ENCODE data around the gene ZBTB42. TPM values are rescaled to one million over a fixed set of nuclear protein-coding genes. Genes with fewer than 3 reads are reported as not detected.

The ZBTB42 gene
- total RNA-seq, 1 experiment from 2014 or later: 1.0 TPM

- peaks cover 5% of the 10 kb centered on the region for H3K36me3 Mint-ChIP-seq (ENCODE audit: insufficient read depth, unreplicated experiment)
- CTCF ChIA-PET: interaction anchor here (0.9 to 1.7 kb wide), 3 partner anchors 49 to 52 kb away, joined by 3 to 7 read pairs (median 7); no protein-coding TSS in a partner anchor
- POLR2A ChIA-PET: interaction anchor here (0.7 to 1.2 kb wide), 4 partner anchors 17 to 65 kb away, joined by 3 to 5 read pairs (median 4); partner anchors contain the start of genes AKT1, SIVA1 and ZBTB42
- no peaks in the 10 kb centered on the region for H3K9me3 Mint-ChIP-seq (ENCODE audit: unreplicated experiment)
- no TSS peak for BruUV-seq (replicated peaks)
- intact Hi-C loops (cut with micrococcal nuclease): no loop called here
- H3K27me3 Mint-ChIP-seq (ENCODE audit: insufficient read depth, unreplicated experiment): no peaks in the 10 kb centered on the region
- no peak for DNase-seq (ENCODE audit: unreplicated experiment)
- peak overlapping the region; percentile 93 for H3K4me3 Mint-ChIP-seq (ENCODE audit: unreplicated experiment)
- TF ChIP-seq CTCF (IDR thresholded peaks at IDR 0.05; ENCODE audit: unreplicated experiment): no peak
- H3K4me1 Mint-ChIP-seq (ENCODE audit: insufficient read depth, unreplicated experiment): peaks cover 10% of the 10 kb centered on the region
- H3K27ac Mint-ChIP-seq (ENCODE audit: low read depth, unreplicated experiment): no peak overlapping the region
Measured at GRCh38 chr14:104817930-104818713, 17.2 kb downstream of the ZBTB42 start.

DNA sequence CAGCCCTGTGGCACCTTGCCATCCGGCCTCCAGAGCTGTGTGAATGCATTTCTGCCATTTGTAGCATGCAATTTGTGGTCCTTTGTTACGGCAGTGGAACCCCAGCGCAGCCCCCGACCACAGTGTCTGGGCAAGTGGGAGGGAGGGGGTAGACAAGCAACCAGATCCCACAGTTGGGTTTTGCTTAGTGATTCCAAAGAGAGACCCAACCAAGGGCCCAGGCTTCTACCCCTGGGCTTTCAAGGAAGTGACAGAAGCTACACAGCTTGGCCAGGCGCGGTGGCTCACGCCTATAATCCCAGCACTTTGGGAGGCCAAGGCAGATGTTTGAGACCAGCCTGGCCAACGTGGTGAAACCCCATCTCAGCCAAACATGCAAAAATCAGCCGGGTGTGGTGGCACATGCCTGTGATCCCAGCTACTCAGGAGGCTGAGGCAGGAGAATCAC, 17.8 kb downstream of the ZBTB42 start:
- ChIA-PET POLR2A (interaction anchor here (0.7 to 1.2 kb wide), 4 partner anchors 14 to 66 kb away, joined by 3 to 5 read pairs (median 3); partner anchors contain the start of gene SIVA1), CTCF (interaction anchor here (0.9 to 1.7 kb wide), 2 partner anchors 50 to 52 kb away, joined by 3 to 7 read pairs; no protein-coding TSS in a partner anchor)
- H3K36me3 Mint-ChIP-seq (ENCODE audit: insufficient read depth, unreplicated experiment): peaks cover 5% of the 10 kb centered on the region
- H3K27ac Mint-ChIP-seq (ENCODE audit: low read depth, unreplicated experiment): no peak overlapping the region
- H3K9me3 Mint-ChIP-seq (ENCODE audit: unreplicated experiment): no peaks in the 10 kb centered on the region
- intact Hi-C loops (cut with micrococcal nuclease): no loop called here
- no peak overlapping the region for H3K4me3 Mint-ChIP-seq (ENCODE audit: unreplicated experiment)
- no peak for DNase-seq (ENCODE audit: unreplicated experiment)
- H3K4me1 Mint-ChIP-seq (ENCODE audit: insufficient read depth, unreplicated experiment): peaks cover 9% of the 10 kb centered on the region
- H3K27me3 Mint-ChIP-seq (ENCODE audit: insufficient read depth, unreplicated experiment): peaks cover under 1% of the 10 kb centered on the region
- no peak for TF ChIP-seq CTCF (IDR thresholded peaks at IDR 0.05; ENCODE audit: unreplicated experiment)
- BruUV-seq (replicated peaks): no TSS peak

GRCh38 chr14:104819361-104819781, 18.5 kb downstream of the ZBTB42 start:
- no TSS peak for BruUV-seq (replicated peaks)
- Mint-ChIP-seq H3K9me3 (ENCODE audit: unreplicated experiment) (peaks cover 5% of the 10 kb centered on the region), H3K36me3 (ENCODE audit: insufficient read depth, unreplicated experiment) (peaks cover 6% of the 10 kb centered on the region), H3K27me3 (ENCODE audit: insufficient read depth, unreplicated experiment) (peaks cover 7% of the 10 kb centered on the region), H3K4me1 (ENCODE audit: insufficient read depth, unreplicated experiment) (peaks cover 2% of the 10 kb centered on the region), H3K27ac (ENCODE audit: low read depth, unreplicated experiment) (no peak overlapping the region), H3K4me3 (ENCODE audit: unreplicated experiment) (no peak overlapping the region)
- TF ChIP-seq CTCF (IDR thresholded peaks at IDR 0.05; ENCODE audit: unreplicated experiment): no peak
- ChIA-PET POLR2A (interaction anchor here (0.7 to 1.1 kb wide), 3 partner anchors 14 to 43 kb away, joined by 3 read pairs; no protein-coding TSS in a partner anchor), CTCF (interaction anchor here (0.9 to 1.7 kb wide), 2 partner anchors 51 to 53 kb away, joined by 3 to 7 read pairs; no protein-coding TSS in a partner anchor)
- intact Hi-C loops (cut with micrococcal nuclease): no loop called here
- no peak for DNase-seq (ENCODE audit: unreplicated experiment)

DNA sequence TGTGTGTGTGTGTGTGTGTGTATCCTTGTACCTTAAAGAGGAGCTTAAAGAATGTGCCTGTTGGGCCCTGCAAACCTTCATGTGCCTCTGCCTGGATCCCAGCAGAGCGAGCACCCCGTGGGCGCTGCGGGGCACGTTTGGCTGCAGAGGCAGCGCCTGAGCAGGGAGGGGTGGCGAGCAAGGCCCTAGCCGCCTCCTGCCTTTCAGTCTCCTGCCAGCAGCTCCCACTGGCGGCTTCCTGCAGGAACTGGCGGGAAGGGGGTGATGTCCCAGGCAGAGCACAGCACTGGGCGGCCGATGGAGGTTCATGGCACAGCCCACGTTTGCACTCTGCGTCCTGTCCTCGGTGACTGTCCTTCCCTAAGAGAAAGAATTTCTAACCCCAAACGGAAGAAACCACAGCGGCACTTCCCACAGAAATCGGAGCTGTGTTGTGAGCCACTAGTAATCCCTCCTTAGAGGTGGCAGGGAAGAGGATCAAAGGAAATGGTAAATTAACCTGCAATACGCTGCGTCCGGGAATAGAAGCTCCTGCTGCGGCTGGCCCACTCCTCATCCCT, 19.8 kb downstream of the ZBTB42 start:
- no TSS peak for BruUV-seq (replicated peaks)
- peak; percentile 17 for TF ChIP-seq CTCF (IDR thresholded peaks at IDR 0.05; ENCODE audit: unreplicated experiment)
- H3K27ac Mint-ChIP-seq (ENCODE audit: low read depth, unreplicated experiment): no peak overlapping the region
- peaks cover 11% of the 10 kb centered on the region for H3K36me3 Mint-ChIP-seq (ENCODE audit: insufficient read depth, unreplicated experiment)
- intact Hi-C loops (cut with micrococcal nuclease): loop anchor here (1.0 kb wide), 1 partner anchor 52 kb away; no protein-coding TSS in a partner anchor
- peaks cover 17% of the 10 kb centered on the region for H3K27me3 Mint-ChIP-seq (ENCODE audit: insufficient read depth, unreplicated experiment)
- CTCF ChIA-PET: interaction anchor here (0.7 to 3.0 kb wide), 3 partner anchors 9 to 98 kb away, joined by 3 to 16 read pairs (median 4); no protein-coding TSS in a partner anchor
- H3K4me1 Mint-ChIP-seq (ENCODE audit: insufficient read depth, unreplicated experiment): no peaks in the 10 kb centered on the region
- H3K4me3 Mint-ChIP-seq (ENCODE audit: unreplicated experiment): no peak overlapping the region
- peak; percentile 37 for DNase-seq (ENCODE audit: unreplicated experiment)
- H3K9me3 Mint-ChIP-seq (ENCODE audit: unreplicated experiment): peaks cover 12% of the 10 kb centered on the region
- POLR2A ChIA-PET: interaction anchor here (0.6 to 1.3 kb wide), 5 partner anchors 20 to 266 kb away, joined by 3 to 4 read pairs (median 3); partner anchors contain the start of genes AKT1 and ZBTB42

Measured in MCF 10A (cell line).